NCI-H146 treated with DMSO at 0.1 percent for 48 hours (cell line): Measurements from ENCODE around the gene NACC1.

Experiments used
- DNase-seq: peaks from one replicate; lab custom pipeline; 2025; ENCODE audit not compliant: unreplicated experiment; lab: John Stamatoyannopoulos, UW

NACC1 gene

DNA sequence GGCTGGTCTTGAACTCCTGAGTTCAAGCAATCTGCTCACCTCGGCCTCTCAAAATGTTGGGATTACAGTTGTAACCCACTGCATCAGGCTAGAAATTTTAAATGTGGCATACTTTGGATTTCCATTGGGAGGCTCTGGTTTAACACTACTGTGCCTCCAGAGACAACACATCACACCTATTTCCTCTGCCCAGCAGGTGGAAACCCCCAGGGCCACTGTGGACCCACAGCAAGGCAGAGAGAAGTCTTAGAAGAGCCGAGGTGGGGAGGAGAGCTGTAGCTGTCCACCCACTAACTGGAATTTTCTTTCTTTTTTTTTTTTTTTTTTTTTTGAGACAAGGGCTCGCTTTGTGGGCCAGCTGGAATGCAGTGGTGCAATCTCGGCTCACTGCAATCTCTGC lies 71.5 kb downstream of the NACC1 start:
- no peak for DNase-seq
